C4-2B (cell line): ENCODE data around the gene TCF4.

Source experiments
- H3K27ac ChIP-seq: fragments of 450-650 bp; 2 replicates; pipeline ENCODE4 v1.5.1; 2017
- CTCF ChIP-seq: fragments of 450-650 bp; conservative IDR thresholded peaks from 2 replicates; pipeline ENCODE4 v1.5.1; 2017; ENCODE audit warnings: mild to moderate bottlenecking
- ZFX ChIP-seq: fragments of 450-650 bp; IDR thresholded peaks from 2 replicates; pipeline ENCODE4 v1.6.1; 2017

Gene TCF4

GRCh38 chr18:55326134-55326533 lies 261.9 kb downstream of the TCF4 start:
- TF ChIP-seq ZFX (no peak), CTCF (no peak)
- H3K27ac ChIP-seq = no peak overlapping the region

GRCh38 chr18:55324166-55324565 lies 263.8 kb downstream of the TCF4 start:
- no peak overlapping the region for H3K27ac ChIP-seq

GRCh38 chr18:55323051-55323994 lies 264.7 kb downstream of the TCF4 start:
- no peak overlapping the region for H3K27ac ChIP-seq
- TF ChIP-seq CTCF (no peak), ZFX (no peak)

More at GRCh38 chr18:55324166-55324565, 263.8 kb downstream of the TCF4 start:
- TF ChIP-seq CTCF (no peak), ZFX (no peak)

- TF ChIP-seq ZFX (no peak), CTCF (no peak)
- H3K27ac ChIP-seq = no peak overlapping the region
Measured at GRCh38 chr18:55322178-55322735, 265.7 kb downstream of the TCF4 start.

- TF ChIP-seq CTCF (no peak), ZFX (no peak)
- no peak overlapping the region for H3K27ac ChIP-seq
Measured at GRCh38 chr18:55321265-55322177, 266.5 kb downstream of the TCF4 start.

GRCh38 chr18:55320424-55321264 lies 267.3 kb downstream of the TCF4 start:
- no peak for TF ChIP-seq ZFX
- no peak for TF ChIP-seq CTCF
- no peak overlapping the region for H3K27ac ChIP-seq
